NCI-H345 (cell line): ENCODE results near the gene DEXI.
"Not testable (repeated sequence)": the region's sequence is repeated elsewhere in the genome, so short reads cannot be mapped to it uniquely, and the experiment has no call there.

Experiments
- DNase-seq: peaks from one replicate; lab custom pipeline; 2025; lab: John Stamatoyannopoulos, UW

Gene DEXI

GRCh38 chr16:10968498-10968897, 26.2 kb upstream of the DEXI start:
- no peak for DNase-seq

GRCh38 chr16:10967986-10968385, 25.7 kb upstream of the DEXI start:
- no peak for DNase-seq

- not testable (repeated sequence) for DNase-seq
Observed at GRCh38 chr16:10966559-10966958, 24.3 kb upstream of the DEXI start.

- no peak for DNase-seq
Observed at GRCh38 chr16:10966129-10966528, 23.9 kb upstream of the DEXI start.

- no peak for DNase-seq
Observed at GRCh38 chr16:10965440-10966061, 23.3 kb upstream of the DEXI start.

GRCh38 chr16:10964891-10965326, 22.6 kb upstream of the DEXI start:
- no peak for DNase-seq

- peak; percentile 57 for DNase-seq
Observed at GRCh38 chr16:10964039-10964890, 22.0 kb upstream of the DEXI start.

GRCh38 chr16:10961231-10961630, 19.0 kb upstream of the DEXI start:
- DNase-seq = no peak

GRCh38 chr16:10959161-10959560, 16.9 kb upstream of the DEXI start:
- no peak for DNase-seq

GRCh38 chr16:10957771-10958482, 15.7 kb upstream of the DEXI start:
- DNase-seq = no peak

GRCh38 chr16:10954903-10955302, 12.6 kb upstream of the DEXI start:
- no peak for DNase-seq

- no peak for DNase-seq
Observed at GRCh38 chr16:10951026-10951425, 8.8 kb upstream of the DEXI start.

- no peak for DNase-seq
Observed at GRCh38 chr16:10950393-10950792, 8.1 kb upstream of the DEXI start.

- DNase-seq = no peak
Observed at GRCh38 chr16:10949424-10949970, 7.2 kb upstream of the DEXI start.

- DNase-seq = no peak
Observed at GRCh38 chr16:10947211-10947787, 5.0 kb upstream of the DEXI start.

GRCh38 chr16:10946308-10946707, 4.0 kb upstream of the DEXI start:
- DNase-seq = no peak

- DNase-seq = no peak
Observed at GRCh38 chr16:10945065-10945787, 3.0 kb upstream of the DEXI start.

- DNase-seq = peak; percentile 98
Observed at GRCh38 chr16:10944249-10945064, 2.2 kb upstream of the DEXI start, which contains the start of gene CLEC16A. CLEC16A (plus strand) TSS chr16:10944564; CDS start chr16:10944718, 154 bp downstream.

- DNase-seq = no peak
Observed at GRCh38 chr16:10943064-10943353, 741 bp upstream of the DEXI start.

- not testable (repeated sequence) for DNase-seq
Observed at GRCh38 chr16:10941935-10942351, 325 bp downstream of the DEXI start.
